GM12865 (cell line): ENCODE measurements around the gene SECTM1.
"Not testable (repeated sequence)": the region's sequence is repeated elsewhere in the genome, so short reads cannot be mapped to it uniquely, and the experiment has no call there.

Experiments
- DNase-seq: peaks from one replicate; pipeline ENCODE4 v3.0.0; 2010; ENCODE audit warnings: low read depth
- H3K4me3 ChIP-seq: 2 replicates; pipeline ENCODE4 v1.5.1; 2011; ENCODE audit warnings: mild to moderate bottlenecking, low read depth, low read length, control low read depth
- TF ChIP-seq, protein P1 (sequence below): IDR thresholded peaks from 2 replicates; pipeline ENCODE4 v1.5.1; 2011; ENCODE audit warnings: low read length, control low read depth, low read depth, inconsistent platforms; ENCODE audit not compliant: insufficient read depth; ENCODE audit errors: missing control alignments

Gene SECTM1

GRCh38 chr17:82376042-82376730, 42.6 kb upstream of the SECTM1 start:
- H3K4me3 ChIP-seq, result no peak overlapping the region
- no peak for DNase-seq
- TF ChIP-seq, protein P1, sequence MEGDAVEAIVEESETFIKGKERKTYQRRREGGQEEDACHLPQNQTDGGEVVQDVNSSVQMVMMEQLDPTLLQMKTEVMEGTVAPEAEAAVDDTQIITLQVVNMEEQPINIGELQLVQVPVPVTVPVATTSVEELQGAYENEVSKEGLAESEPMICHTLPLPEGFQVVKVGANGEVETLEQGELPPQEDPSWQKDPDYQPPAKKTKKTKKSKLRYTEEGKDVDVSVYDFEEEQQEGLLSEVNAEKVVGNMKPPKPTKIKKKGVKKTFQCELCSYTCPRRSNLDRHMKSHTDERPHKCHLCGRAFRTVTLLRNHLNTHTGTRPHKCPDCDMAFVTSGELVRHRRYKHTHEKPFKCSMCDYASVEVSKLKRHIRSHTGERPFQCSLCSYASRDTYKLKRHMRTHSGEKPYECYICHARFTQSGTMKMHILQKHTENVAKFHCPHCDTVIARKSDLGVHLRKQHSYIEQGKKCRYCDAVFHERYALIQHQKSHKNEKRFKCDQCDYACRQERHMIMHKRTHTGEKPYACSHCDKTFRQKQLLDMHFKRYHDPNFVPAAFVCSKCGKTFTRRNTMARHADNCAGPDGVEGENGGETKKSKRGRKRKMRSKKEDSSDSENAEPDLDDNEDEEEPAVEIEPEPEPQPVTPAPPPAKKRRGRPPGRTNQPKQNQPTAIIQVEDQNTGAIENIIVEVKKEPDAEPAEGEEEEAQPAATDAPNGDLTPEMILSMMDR, result no peak

- no peak for DNase-seq
- TF ChIP-seq, protein P1, result no peak
- no peak overlapping the region for H3K4me3 ChIP-seq
Measured at GRCh38 chr17:82375359-82376041, 41.9 kb upstream of the SECTM1 start.

- H3K4me3 ChIP-seq, result no peak overlapping the region
- DNase-seq, result no peak
Measured at GRCh38 chr17:82374626-82375331, 41.2 kb upstream of the SECTM1 start.

DNA sequence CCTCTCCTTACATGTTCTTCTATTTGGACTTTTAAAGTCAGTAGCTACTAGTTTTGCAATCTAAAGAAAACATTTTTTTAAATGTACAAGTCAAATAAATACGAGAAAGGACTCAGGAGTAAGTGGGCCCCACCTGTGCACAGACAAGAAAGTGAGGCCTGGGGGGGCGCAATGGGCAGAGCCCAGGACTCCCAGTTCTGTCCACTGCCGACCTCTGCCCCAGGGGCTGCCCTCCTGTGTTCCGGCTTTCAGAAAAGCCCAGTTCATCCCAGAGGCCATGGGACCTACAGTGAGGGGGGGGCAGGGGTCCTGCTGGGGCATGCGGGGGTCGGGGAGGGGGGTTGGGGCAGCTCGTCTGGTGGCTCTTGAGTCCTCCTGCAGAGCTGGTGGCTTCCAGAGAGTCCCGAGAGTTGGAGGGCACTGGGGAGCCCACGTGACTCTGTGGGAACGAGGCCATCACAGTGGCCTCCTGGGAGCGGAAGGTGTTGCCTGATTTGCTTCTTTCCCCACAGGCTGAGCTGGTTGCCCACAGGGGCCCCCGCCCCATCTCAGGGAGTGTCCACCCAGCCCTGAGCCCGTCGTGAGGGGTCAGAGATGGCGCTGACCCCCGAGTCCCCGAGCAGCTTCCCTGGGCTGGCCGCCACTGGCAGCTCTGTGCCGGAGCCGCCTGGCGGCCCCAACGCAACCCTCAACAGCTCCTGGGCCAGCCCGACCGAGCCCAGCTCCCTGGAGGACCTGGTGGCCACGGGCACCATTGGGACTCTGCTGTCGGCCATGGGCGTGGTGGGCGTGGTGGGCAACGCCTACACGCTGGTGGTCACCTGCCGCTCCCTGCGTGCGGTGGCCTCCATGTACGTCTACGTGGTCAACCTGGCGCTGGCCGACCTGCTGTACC, 40.4 kb upstream of the SECTM1 start:
- no peak overlapping the region for H3K4me3 ChIP-seq
- TF ChIP-seq, protein P1, result no peak
- DNase-seq, result no peak

More at GRCh38 chr17:82374626-82375331, 41.2 kb upstream of the SECTM1 start:
- TF ChIP-seq, protein P1, result no peak

- not testable (repeated sequence) for DNase-seq, H3K4me3 ChIP-seq
Measured at GRCh38 chr17:82373072-82373452, 39.5 kb upstream of the SECTM1 start.

GRCh38 chr17:82372249-82373071, 38.9 kb upstream of the SECTM1 start:
- no peak overlapping the region for H3K4me3 ChIP-seq
- TF ChIP-seq, protein P1, result no peak
- no peak for DNase-seq
